Embryonic facial prominence (tissue), 1 donor: ENCODE measurements around the gene IST1.
"Not testable (repeated sequence)": the region's sequence is repeated elsewhere in the genome, so short reads cannot be mapped to it uniquely, and the experiment has no call there.

ENCODE experiments used
- DNase-seq: peaks from one replicate; pipeline ENCODE4 v3.0.0-alpha.2; 2016; ENCODE audit errors: extremely low spot score

IST1 gene

DNA sequence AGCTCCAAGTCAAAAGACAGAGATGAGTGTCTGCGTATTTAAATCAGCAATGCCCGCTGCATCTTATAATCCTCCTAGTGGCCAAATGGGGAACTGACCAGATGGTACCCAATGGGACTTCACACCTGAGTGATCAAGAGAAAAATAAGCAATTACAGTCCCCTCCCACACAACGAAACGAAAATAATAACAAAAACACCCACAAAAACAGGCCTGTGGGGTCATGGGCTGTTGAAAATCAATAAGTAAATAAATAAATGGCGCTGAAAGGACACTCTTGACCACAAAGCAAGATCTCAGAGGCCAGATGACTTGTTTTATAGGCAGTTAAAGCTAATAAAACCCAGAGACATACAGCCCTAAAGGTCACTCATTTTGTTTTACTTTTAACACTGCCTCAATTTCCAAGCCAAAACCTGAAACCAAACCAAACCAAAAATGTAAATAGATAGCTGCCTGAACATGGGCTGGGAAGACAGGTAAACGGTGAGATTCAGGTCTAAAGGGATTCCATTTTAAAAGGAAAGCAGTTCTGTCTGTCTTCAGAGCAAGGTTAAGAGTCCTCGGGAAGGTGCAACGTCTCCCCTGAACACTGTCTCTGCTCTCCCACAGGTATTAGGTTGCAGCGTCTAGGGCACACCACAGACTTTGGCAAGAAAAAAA is 12.7 kb upstream of the IST1 start:
- no peak for DNase-seq

DNA sequence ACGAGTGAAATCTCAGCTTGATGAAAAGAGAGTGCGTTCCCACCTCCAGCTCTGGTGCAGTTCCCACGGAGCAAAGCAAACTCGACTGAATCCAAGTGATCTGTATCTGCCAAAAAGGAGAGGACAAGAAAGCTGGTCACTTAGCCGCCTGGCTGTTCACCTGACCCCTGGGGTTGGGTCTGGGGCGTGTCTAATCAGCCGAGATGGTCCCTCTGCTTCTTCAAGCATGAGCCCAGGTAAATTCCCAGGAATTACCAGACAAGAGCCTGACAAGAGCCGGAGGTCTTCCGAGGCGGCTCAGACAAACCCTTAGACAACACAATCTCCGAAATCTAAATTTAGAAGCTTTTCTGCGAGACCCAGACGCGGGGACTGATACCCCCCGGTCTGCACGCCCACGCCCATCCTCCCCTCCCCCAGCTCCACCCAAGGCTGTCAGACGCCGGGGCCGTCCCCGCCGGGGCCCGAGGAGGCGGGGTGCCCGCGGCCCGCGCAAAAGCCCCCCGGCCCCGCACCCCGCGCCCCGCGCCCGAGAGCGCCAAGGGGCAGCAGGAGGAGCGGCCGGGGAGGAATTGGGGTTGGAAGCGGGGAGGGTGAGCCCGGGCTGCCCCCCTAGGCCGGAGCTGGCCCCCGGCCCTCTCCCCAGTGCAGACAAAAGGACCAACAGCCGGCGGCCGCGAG is 12.0 kb upstream of the IST1 start:
- DNase-seq, result no peak

- DNase-seq, result peak; percentile 82
These were observed 11.3 kb upstream of the IST1 start, which contains the start of gene ZNF821 for GRCh38 chr16:71883849-71884638. TSS of gene ZNF821 (minus strand) at chr16:71884182. CDS start at chr16:71879946, 4,236 bp downstream.

DNA sequence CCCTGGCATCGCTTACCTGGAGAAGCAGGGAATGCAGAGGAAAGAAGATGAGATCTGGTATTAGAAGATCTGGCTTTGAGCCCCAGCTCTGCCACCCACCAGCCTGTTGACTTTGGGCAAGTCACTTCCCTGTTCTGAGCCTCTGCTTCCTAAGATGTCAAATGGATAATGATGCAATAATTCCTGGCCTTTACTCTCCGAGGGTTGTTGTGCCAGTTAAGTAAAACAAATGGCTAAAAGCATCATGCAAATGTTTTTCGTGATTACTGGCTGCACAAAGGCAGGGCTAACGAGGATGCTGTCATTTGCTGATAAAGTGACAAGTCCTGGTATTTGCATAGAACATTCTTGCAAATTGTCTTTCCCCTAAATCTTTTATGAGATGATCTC is 10.1 kb upstream of the IST1 start:
- DNase-seq, result no peak

DNA sequence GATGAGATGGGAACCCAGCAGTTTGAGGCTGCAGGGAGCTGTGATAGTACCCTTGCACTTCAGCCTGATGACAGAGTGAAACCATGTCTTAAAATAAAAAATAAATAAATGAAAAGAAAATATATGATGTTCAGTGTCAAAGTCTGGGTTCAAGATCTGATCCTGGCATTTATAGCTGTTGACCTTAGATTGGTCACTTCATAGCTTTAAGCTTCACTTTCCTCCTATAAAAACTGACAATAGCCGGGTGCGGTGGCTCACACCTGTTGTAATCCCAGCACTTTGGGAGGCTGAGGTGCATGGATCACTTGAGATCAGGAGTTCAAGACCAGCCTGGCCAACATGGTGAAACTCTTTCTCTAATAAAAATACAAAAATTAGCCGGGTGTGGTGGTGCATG is 6.2 kb upstream of the IST1 start:
- no peak for DNase-seq

DNA sequence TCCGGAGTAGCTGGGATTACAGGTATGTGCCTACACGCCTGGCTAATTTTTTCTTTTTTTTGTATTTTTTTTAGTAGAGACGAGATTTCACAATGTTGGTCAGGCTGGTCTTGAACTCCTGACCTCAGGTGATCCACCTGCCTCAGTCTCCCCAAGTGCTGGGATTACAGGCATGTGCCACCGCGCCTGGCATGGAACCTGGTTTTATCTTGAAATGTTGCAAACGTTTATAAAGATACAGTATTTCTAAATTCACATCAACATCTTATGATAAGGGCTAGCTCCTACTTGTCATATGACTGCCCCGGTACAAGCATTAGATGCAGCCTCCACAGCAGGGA is 1.5 kb upstream of the IST1 start:
- DNase-seq, result no peak

DNA sequence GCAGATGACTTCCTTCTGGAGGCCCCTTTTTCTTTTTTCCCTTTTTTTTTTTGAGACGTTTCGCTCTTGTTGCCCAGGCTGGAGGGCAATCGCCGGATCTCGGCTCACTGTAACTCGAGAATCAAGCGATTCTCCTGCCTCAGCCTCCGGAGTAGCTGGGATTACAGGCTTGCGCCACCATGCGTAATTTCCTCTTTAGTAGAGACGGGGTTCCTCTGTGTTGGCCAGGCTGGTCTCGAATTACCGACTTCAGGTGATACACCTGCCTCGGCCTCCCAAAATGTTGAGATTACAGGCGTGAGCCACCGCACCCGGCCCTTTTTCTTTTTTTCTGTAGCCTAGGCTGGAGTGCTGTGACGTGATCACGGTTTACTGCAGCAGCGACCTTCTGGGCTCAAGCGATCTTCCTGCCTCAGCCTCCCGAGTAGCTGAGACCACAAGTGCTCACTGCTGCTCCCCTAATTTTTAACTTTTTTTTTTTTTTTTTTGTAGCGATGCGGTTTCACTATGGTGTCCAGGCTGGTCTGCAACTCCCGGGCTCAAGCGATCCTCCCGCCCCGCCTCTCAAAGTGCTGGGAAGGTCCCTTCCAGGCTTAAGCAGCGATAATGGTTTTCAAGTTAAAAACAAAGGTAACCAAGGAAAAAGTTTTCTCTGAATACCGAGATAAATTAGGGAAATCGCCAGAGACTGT is 956 bp upstream of the IST1 start:
- no peak for DNase-seq

- DNase-seq, result no peak
These were observed 491 bp downstream of the IST1 start for GRCh38 chr16:71895679-71896365.

DNA sequence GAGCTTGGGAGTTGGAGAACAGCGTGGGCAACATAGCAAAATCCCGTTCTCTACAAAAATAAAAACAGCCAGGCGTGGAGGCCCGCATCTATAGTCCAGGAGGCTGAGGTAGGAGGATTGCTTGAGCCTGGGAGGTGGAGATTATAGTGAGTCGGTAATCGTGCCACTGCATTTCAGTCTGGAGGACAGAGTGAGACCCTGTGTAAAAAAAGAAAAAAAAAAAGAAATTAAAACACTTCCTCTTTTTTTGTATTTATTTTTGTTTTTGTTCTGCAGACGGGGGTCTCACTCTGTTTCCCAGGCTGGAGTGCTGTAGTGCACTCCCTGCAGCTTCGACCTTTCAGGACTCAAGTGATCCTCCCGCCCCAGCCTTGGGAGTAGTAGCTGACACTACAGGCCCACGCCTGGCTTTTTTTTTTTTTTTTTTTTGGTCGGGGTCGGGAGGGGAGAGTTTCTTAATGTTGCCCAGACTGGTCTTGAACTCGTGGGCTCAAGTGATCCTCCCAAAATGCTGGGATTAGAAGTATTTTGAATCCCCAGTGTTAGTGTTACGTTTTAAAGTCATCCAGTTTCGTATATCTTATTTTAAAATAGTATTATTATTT is 1.5 kb downstream of the IST1 start:
- no peak for DNase-seq

GRCh38 chr16:71899171-71899570 is 3.8 kb downstream of the IST1 start:
- no peak for DNase-seq

GRCh38 chr16:71902656-71903365 is 7.5 kb downstream of the IST1 start:
- DNase-seq, result no peak

GRCh38 chr16:71903608-71904007 is 8.3 kb downstream of the IST1 start:
- no peak for DNase-seq

GRCh38 chr16:71904239-71904638 is 8.9 kb downstream of the IST1 start:
- no peak for DNase-seq

DNA sequence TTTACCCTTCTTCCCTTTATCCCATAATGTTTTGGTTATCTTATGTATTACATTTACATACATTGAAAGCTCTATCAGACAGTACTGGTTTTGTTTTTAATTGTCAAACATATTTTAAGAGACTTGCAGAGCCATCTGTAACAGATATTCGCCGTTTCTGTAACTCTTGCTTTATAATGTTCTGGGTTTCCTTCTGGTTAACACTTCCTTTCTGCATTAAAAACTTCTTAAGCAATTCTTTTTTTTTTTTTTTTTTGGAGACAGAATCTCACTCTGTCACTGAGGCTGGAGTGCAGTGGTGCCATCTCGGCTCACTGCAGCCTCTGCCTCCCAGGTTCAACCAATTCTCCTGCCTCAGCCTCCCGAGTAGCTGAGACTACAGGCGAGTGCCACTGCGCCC is 10.4 kb downstream of the IST1 start:
- not testable (repeated sequence) for DNase-seq

GRCh38 chr16:71911121-71911520 is 15.8 kb downstream of the IST1 start:
- DNase-seq, result no peak

- DNase-seq, result no peak
These were observed 17.4 kb downstream of the IST1 start for GRCh38 chr16:71912534-71913275.

DNA sequence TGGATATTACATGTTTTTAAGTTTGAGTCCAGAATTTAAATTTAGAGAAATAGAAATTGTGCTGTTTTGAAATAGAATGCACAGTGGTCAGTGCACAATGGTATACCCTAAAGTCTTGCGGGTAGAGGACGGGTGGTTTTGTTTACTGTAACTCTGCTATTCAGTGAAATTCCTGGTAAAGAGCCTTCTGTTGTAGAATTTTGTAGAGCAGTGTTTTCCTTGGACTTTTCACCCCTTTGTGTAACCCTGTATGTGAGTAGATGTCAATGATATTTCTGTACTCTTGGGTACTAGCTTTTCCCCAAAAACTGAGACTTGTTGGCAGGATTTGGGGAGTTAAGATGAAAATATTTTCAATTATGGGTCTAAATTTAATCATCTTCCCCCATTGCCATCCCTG is 19.5 kb downstream of the IST1 start:
- no peak for DNase-seq

DNA sequence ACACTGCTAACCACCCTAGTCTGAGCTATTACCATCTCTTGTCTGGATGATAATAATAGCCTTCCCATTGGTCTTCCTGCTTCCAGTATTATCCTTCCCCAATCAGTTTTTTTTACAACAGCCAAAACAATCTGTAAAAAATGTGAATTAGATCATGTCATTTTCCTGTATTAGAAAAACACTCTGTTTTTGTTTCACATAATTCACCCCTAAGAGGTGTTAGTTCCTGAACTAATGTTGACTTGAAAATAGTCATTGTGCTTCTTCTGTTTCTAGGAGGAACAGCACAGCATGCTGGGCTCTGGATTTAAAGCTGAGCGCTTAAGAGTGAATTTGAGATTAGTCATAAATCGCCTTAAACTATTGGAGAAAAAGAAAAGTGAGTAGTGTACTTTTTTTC is 20.0 kb downstream of the IST1 start:
- no peak for DNase-seq

- no peak for DNase-seq
These were observed 21.1 kb downstream of the IST1 start for GRCh38 chr16:71916397-71916920.

- no peak for DNase-seq
These were observed 22.6 kb downstream of the IST1 start for GRCh38 chr16:71917900-71918299.
